K562 (cell line): ENCODE measurements around the gene MICAL1. TPM values are rescaled to one million over a fixed set of nuclear protein-coding genes. Genes with fewer than 3 reads are reported as not detected.

Experiments
- ATAC-seq: fragments of 200-7000 bp; cut with Tn5 transposase; 3 replicates; pipeline ENCODE4 v1.9.1; 2020; ENCODE audit warnings: moderate library complexity
- BruUV-seq: library from RNA; stranded (reverse); fragments of 400-500 nt; replicated peaks from 2 replicates; lab custom pipeline; 2021; lab: Mats Ljungman, UMichigan
- CTCF ChIA-PET: fragments of 300-600 bp; formaldehyde crosslinking; extraction: SDS; loops from one replicate; lab custom pipeline; 2021; ENCODE audit warnings: low intra/inter-chr PET ratio; lab: Yijun Ruan, JAX
- POLR2A ChIA-PET: fragments of 300-600, 350-650 bp; sonication (Branson Sonifier 250); formaldehyde crosslinking; extraction: SDS; loops from one replicate; lab custom pipeline; 2021; ENCODE audit warnings: antibody characterized with exemption, inconsistent platforms; lab: Yijun Ruan, JAX
- DNase-seq, 4 experiments: peaks; one replicate each; pipeline versions ENCODE4 v3.0.0 to v3.0.0-alpha.2; 2011 to 2018; ENCODE audit warnings: low spot score in 3 of 4, mixed read lengths in 3 of 4; ENCODE audit errors: extremely low read depth in 1 of 4
- FAIRE-seq: peaks from 2 replicates; lab custom pipeline; 2011; peaks lifted over from hg19 to GRCh38; lab: Jason Lieb, UNC
- H2AFZ ChIP-seq: 2 replicates; pipeline ENCODE4 v1.6.0; 2011; ENCODE audit warnings: low read depth, low read length, control low read depth, inconsistent platforms
- H3K27ac ChIP-seq: fragments of 200-600 bp; 3 replicates; pipeline ENCODE4 v1.8.0; 2011; ENCODE audit warnings: low read depth, mild to moderate bottlenecking, control low read depth, inconsistent platforms, low read length, moderate library complexity, mixed read lengths; ENCODE audit errors: extremely low read depth
- H3K27me3 ChIP-seq, 2 experiments: fragments of 300-600 bp in 1 of 2; 2 replicates in 1 of 2; 3 replicates in 1 of 2; pipeline versions ENCODE4 v1.6.0 to v1.8.0; 2011; ENCODE audit warnings: inconsistent platforms in 2 of 2, low read length in 2 of 2, mild to moderate bottlenecking in 1 of 2, mixed read lengths in 1 of 2, moderate library complexity in 1 of 2; ENCODE audit not compliant: control insufficient read depth in 2 of 2, insufficient read depth in 2 of 2
- H3K36me3 ChIP-seq: fragments of 300-600 bp; 3 replicates; pipeline ENCODE4 v1.8.0; 2011; ENCODE audit warnings: mild to moderate bottlenecking, low read length, inconsistent platforms; ENCODE audit not compliant: control insufficient read depth, insufficient read depth
- H3K4me1 ChIP-seq, 2 experiments: fragments of 200-600 bp in 1 of 2; replicated peaks in 1 of 2; 2 replicates in 1 of 2; 3 replicates in 1 of 2; pipeline versions ENCODE4 v1.5.1 to v1.8.0; 2011; ENCODE audit warnings: inconsistent platforms in 2 of 2, low read length in 2 of 2, mild to moderate bottlenecking in 1 of 2, mixed read lengths in 1 of 2, moderate library complexity in 1 of 2; ENCODE audit not compliant: control insufficient read depth in 2 of 2, insufficient read depth in 2 of 2
- H3K4me2 ChIP-seq: 2 replicates; pipeline ENCODE4 v1.6.1; 2011; ENCODE audit warnings: low read length, control low read depth, inconsistent platforms, mixed read lengths; ENCODE audit not compliant: insufficient read depth
- H3K4me3 ChIP-seq: fragments of 200-600 bp; sonication (generic), shearing (Covaris generic); 2 replicates; pipeline ENCODE4 v1.5.1; 2016; ENCODE audit warnings: control low read depth, inconsistent platforms
- H3K79me2 ChIP-seq: fragments of 200-600 bp; 3 replicates; pipeline ENCODE4 v1.8.0; 2011; ENCODE audit warnings: low read length, inconsistent platforms; ENCODE audit not compliant: control insufficient read depth, insufficient read depth
- H3K9ac ChIP-seq, 2 experiments: 2 replicates each; pipeline versions ENCODE4 v1.6.0 to v1.6.1; 2011; ENCODE audit warnings: low read depth in 2 of 2, low read length in 2 of 2, control low read depth in 1 of 2, inconsistent platforms in 1 of 2, mild to moderate bottlenecking in 1 of 2, mixed read lengths in 1 of 2; ENCODE audit not compliant: insufficient read depth in 1 of 2
- H3K9me1 ChIP-seq: one replicate; pipeline ENCODE4 v1.6.0; 2011; ENCODE audit warnings: inconsistent platforms, mild to moderate bottlenecking, low read length, moderate library complexity; ENCODE audit not compliant: control insufficient read depth, insufficient read depth
- H3K9me3 ChIP-seq: replicated peaks from 2 replicates; pipeline ENCODE4 v1.5.1; 2011; ENCODE audit warnings: low read depth, low read length, inconsistent platforms; ENCODE audit not compliant: control insufficient read depth, insufficient read depth
- H4K20me1 ChIP-seq: replicated peaks from 2 replicates; pipeline ENCODE4 v1.6.1; 2011; ENCODE audit warnings: low read length, inconsistent platforms, mixed read lengths; ENCODE audit not compliant: control insufficient read depth, insufficient read depth
- HDGF ChIP-seq: fragments of 450-650 bp; IDR thresholded peaks from 2 replicates; pipeline ENCODE4 v1.6.1; 2016
- HNRNPL ChIP-seq: fragments of 200-400 bp; formaldehyde crosslinking; IDR thresholded peaks from 2 replicates; pipeline ENCODE4 v1.6.1; 2017; ENCODE audit warnings: low read depth, mild to moderate bottlenecking, low read length
- KLF10 ChIP-seq: fragments of 250-450 bp; sonication (Bioruptor Pico); IDR thresholded peaks from 2 replicates; pipeline ENCODE4 v1.6.1; 2021; ENCODE audit warnings: matching md5 sums
- MTA3 ChIP-seq: fragments of 450-650 bp; formaldehyde crosslinking; IDR thresholded peaks from 2 replicates; pipeline ENCODE4 v1.6.1; 2017; ENCODE audit warnings: mild to moderate bottlenecking, borderline replicate concordance
- ZNF79 ChIP-seq: fragments of 250-450 bp; sonication (Bioruptor Pico); IDR thresholded peaks from 2 replicates; pipeline ENCODE4 v1.4.0; 2020; ENCODE audit warnings: low read depth, mild to moderate bottlenecking, moderate library complexity
- WGBS: fragments of 100-300 bp; shearing (Covaris generic); methylation state at CpG from one replicate; pipeline ENCODE4 v1.1.6; 2016; ENCODE audit warnings: low coverage, mixed read lengths; ENCODE audit not compliant: insufficient coverage; ENCODE audit errors: missing lambda C conversion rate; 5-methylcytosine and 5-hydroxymethylcytosine counted together
- in situ Hi-C: fragments of 300-500 bp; cut with MboI; formaldehyde crosslinking; loops from 4 replicates; pipeline ENCODE4 v1.15.0; 2018; ENCODE audit warnings: inconsistent platforms, mixed read lengths
- intact Hi-C: fragments of 100-400 bp; cut with micrococcal nuclease; formaldehyde crosslinking; loops from 2 replicates; pipeline ENCODE4 v1.14.2; 2022
- polyA plus RNA-seq, 8 experiments: library from polyadenylated mRNA; depleted of rRNA in 4 of 8; stranded (reverse) in 5 of 8; unstranded in 3 of 8; fragments of >200 nt; fragmentation: Nextera tagmentation in 2 of 8; fragmentation: Illumina TruSeq in 1 of 8; extraction: Ambion mirVana in 2 of 8; extraction: Trizol in 1 of 8; gene quantifications; 2 replicates each; pipeline versions ENCODE4 v1.2.1 to v1.2.3, GENCODE V29; 2011 to 2014; ENCODE audit warnings: inconsistent platforms in 1 of 8, missing spikeins in 1 of 8
- total RNA-seq, 7 experiments: library from RNA; depleted of rRNA in 6 of 7; stranded (reverse); fragments of >200 nt in 6 of 7; fragmentation: Illumina TruSeq in 2 of 7; extraction: Trizol in 2 of 7; gene quantifications; 2 replicates each; pipeline versions ENCODE4 v1.2.1 to v1.2.3, GENCODE V29; 2011 to 2021; ENCODE audit warnings: low replicate concordance in 1 of 7
- TF ChIP-seq, protein P1 (sequence below): fragments of 250-450 bp; sonication (Bioruptor Pico); IDR thresholded peaks from 2 replicates; pipeline ENCODE4 v1.8.0; 2022; ENCODE audit warnings: inconsistent platforms, mild to moderate bottlenecking, moderate library complexity, borderline replicate concordance
- TF ChIP-seq, protein P2 (sequence below): fragments of 450-650 bp; formaldehyde crosslinking; IDR thresholded peaks from 2 replicates; pipeline ENCODE4 v1.4.0; 2022; ENCODE audit warnings: mild to moderate bottlenecking, moderate library complexity

Gene MICAL1
- total and polyA plus RNA-seq, 9 of the 15 experiments (the other 6 are each of a cell fraction or from before 2014, with no cell fraction given): 0.07 to 15.2 (median 7.0) TPM

GRCh38 chr6:109486068-109486467 lies 30.5 kb upstream of the MICAL1 start:
- H3K27me3 ChIP-seq: no peaks in the 10 kb centered on the region
- no peaks in the 10 kb centered on the region for H4K20me1 ChIP-seq
- CTCF ChIA-PET: no interaction called here
- no peaks in the 10 kb centered on the region for H3K9me3 ChIP-seq
- no TSS peak for BruUV-seq
- in situ Hi-C loops (no loop called here), intact Hi-C loops (no loop called here)
- no peak overlapping the region for H3K27ac ChIP-seq
- H3K79me2 ChIP-seq: peaks cover 19% of the 10 kb centered on the region
- H2AFZ ChIP-seq: no peak overlapping the region
- POLR2A ChIA-PET: no interaction called here
- DNase-seq (no peak), FAIRE-seq (no peak), ATAC-seq (no peak)
- WGBS: 71% methylated on average over 1 of the region's 1 CpG
- no peak overlapping the region for H3K4me3 ChIP-seq
- no peak overlapping the region for H3K4me2 ChIP-seq
- H3K9me1 ChIP-seq: no peaks in the 10 kb centered on the region
- no peak overlapping the region for H3K9ac ChIP-seq
- H3K36me3 ChIP-seq: peaks cover 9% of the 10 kb centered on the region
- TF ChIP-seq MTA3: no peak
- TF ChIP-seq KLF10: no peak
- TF ChIP-seq HDGF: no peak
- no peak for TF ChIP-seq HNRNPL
- TF ChIP-seq, protein P1, sequence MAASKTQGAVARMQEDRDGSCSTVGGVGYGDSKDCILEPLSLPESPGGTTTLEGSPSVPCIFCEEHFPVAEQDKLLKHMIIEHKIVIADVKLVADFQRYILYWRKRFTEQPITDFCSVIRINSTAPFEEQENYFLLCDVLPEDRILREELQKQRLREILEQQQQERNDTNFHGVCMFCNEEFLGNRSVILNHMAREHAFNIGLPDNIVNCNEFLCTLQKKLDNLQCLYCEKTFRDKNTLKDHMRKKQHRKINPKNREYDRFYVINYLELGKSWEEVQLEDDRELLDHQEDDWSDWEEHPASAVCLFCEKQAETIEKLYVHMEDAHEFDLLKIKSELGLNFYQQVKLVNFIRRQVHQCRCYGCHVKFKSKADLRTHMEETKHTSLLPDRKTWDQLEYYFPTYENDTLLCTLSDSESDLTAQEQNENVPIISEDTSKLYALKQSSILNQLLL (CRISPR knock-in tag): no peak
- TF ChIP-seq ZNF79 (CRISPR knock-in tag): no peak
- TF ChIP-seq, protein P2, sequence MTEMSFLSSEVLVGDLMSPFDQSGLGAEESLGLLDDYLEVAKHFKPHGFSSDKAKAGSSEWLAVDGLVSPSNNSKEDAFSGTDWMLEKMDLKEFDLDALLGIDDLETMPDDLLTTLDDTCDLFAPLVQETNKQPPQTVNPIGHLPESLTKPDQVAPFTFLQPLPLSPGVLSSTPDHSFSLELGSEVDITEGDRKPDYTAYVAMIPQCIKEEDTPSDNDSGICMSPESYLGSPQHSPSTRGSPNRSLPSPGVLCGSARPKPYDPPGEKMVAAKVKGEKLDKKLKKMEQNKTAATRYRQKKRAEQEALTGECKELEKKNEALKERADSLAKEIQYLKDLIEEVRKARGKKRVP (CRISPR knock-in tag): no peak
- peaks cover 17 to 20% of the 10 kb centered on the region in 2 experiments for H3K4me1 ChIP-seq
